MM.1S (cell line): Measurements from ENCODE around the gene SEPTIN10.

ENCODE experiments used
- EZH2 ChIP-seq: fragments of 300-600 bp; sonication (generic); optimal IDR thresholded peaks from 2 replicates; pipeline ENCODE3; 2017; ENCODE audit warnings: low read depth, mild to moderate bottlenecking, antibody characterized with exemption, low read length, mixed read lengths
- EZH2phosphoT487 ChIP-seq: fragments of 300-600 bp; sonication (generic); IDR thresholded peaks from 2 replicates; pipeline ENCODE4 v1.6.1; 2018; ENCODE audit warnings: antibody characterized with exemption, low read length
- TF ChIP-seq, protein P1 (sequence below): fragments of 300-600 bp; sonication (generic); IDR thresholded peaks from 2 replicates; pipeline ENCODE4 v1.5.1; 2016; ENCODE audit warnings: antibody characterized with exemption, low read length, mixed read lengths

GRCh38 chr2:109602617-109603188, 11.1 kb downstream of the SEPTIN10 start:
- TF ChIP-seq, protein P1, sequence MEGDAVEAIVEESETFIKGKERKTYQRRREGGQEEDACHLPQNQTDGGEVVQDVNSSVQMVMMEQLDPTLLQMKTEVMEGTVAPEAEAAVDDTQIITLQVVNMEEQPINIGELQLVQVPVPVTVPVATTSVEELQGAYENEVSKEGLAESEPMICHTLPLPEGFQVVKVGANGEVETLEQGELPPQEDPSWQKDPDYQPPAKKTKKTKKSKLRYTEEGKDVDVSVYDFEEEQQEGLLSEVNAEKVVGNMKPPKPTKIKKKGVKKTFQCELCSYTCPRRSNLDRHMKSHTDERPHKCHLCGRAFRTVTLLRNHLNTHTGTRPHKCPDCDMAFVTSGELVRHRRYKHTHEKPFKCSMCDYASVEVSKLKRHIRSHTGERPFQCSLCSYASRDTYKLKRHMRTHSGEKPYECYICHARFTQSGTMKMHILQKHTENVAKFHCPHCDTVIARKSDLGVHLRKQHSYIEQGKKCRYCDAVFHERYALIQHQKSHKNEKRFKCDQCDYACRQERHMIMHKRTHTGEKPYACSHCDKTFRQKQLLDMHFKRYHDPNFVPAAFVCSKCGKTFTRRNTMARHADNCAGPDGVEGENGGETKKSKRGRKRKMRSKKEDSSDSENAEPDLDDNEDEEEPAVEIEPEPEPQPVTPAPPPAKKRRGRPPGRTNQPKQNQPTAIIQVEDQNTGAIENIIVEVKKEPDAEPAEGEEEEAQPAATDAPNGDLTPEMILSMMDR = no peak
- TF ChIP-seq EZH2phosphoT487 = no peak
- no peak for TF ChIP-seq EZH2
